Measurements from ENCODE around the gene AGBL1.

AGBL1 gene

GRCh38 chr15:86610038-86610437, 530.4 kb downstream of the AGBL1 start:
- no peak for DNase-seq

GRCh38 chr15:86611417-86612040, 531.9 kb downstream of the AGBL1 start:
- DNase-seq: no peak

- no peak for DNase-seq
These were observed 535.7 kb downstream of the AGBL1 start for GRCh38 chr15:86615411-86615810.

- no peak for DNase-seq
These were observed 536.1 kb downstream of the AGBL1 start for GRCh38 chr15:86615816-86616215.

GRCh38 chr15:86616771-86617170, 537.1 kb downstream of the AGBL1 start:
- no peak for DNase-seq

GRCh38 chr15:86620157-86620556, 540.5 kb downstream of the AGBL1 start:
- DNase-seq: no peak

GRCh38 chr15:86620641-86621349, 541.1 kb downstream of the AGBL1 start:
- no peak for DNase-seq

- no peak for DNase-seq
These were observed 543.6 kb downstream of the AGBL1 start for GRCh38 chr15:86623236-86623635.

- DNase-seq: peak; percentile 31
These were observed 544.8 kb downstream of the AGBL1 start for GRCh38 chr15:86624261-86625036.

- DNase-seq: no peak
These were observed 550.0 kb downstream of the AGBL1 start for GRCh38 chr15:86629409-86630356.

- no peak for DNase-seq
These were observed 551.3 kb downstream of the AGBL1 start for GRCh38 chr15:86630946-86631345.

GRCh38 chr15:86634146-86634545, 554.5 kb downstream of the AGBL1 start:
- DNase-seq: no peak

- DNase-seq: no peak
These were observed 555.4 kb downstream of the AGBL1 start for GRCh38 chr15:86634992-86635638.

GRCh38 chr15:86644339-86644738, 564.7 kb downstream of the AGBL1 start:
- DNase-seq: no peak

GRCh38 chr15:86645925-86646500, 566.3 kb downstream of the AGBL1 start:
- DNase-seq: no peak

GRCh38 chr15:86647810-86648440, 568.3 kb downstream of the AGBL1 start:
- DNase-seq: no peak

GRCh38 chr15:86649277-86649676, 569.6 kb downstream of the AGBL1 start:
- no peak for DNase-seq

- no peak for DNase-seq
These were observed 570.4 kb downstream of the AGBL1 start for GRCh38 chr15:86650094-86650493.

- DNase-seq: no peak
These were observed 573.9 kb downstream of the AGBL1 start for GRCh38 chr15:86653344-86654197.

GRCh38 chr15:86654501-86654900, 574.8 kb downstream of the AGBL1 start:
- DNase-seq: no peak
